Keratinocyte (primary cell): ENCODE results near the gene RANBP3. TPM values are rescaled to one million over a fixed set of nuclear protein-coding genes. Genes with fewer than 3 reads are reported as not detected.

ENCODE experiments used
- DNase-seq: peaks from one replicate; pipeline ENCODE4 v3.0.0-alpha.2; 2011; ENCODE audit warnings: low read depth, missing footprints, low spot score
- FAIRE-seq: peaks from 2 replicates; lab custom pipeline; 2011; peaks lifted over from hg19 to GRCh38; lab: Jason Lieb, UNC
- H2AFZ ChIP-seq: 2 replicates; pipeline ENCODE4 v1.6.0; 2012; ENCODE audit warnings: low read length, control low read depth, inconsistent platforms; ENCODE audit not compliant: control insufficient read depth
- H3K27ac ChIP-seq: 2 replicates; pipeline ENCODE4 v1.5.1; 2011; ENCODE audit warnings: low read length; ENCODE audit not compliant: control insufficient read depth, insufficient read depth
- H3K27me3 ChIP-seq: 3 replicates; pipeline ENCODE4 v1.6.0; 2011; ENCODE audit warnings: low read length; ENCODE audit not compliant: control insufficient read depth, insufficient read depth; ENCODE audit errors: extremely low read depth
- H3K36me3 ChIP-seq, 2 experiments: 2 replicates in 1 of 2; 3 replicates in 1 of 2; pipeline ENCODE4 v1.5.1; 2011; ENCODE audit warnings: low read length in 2 of 2, mild to moderate bottlenecking in 1 of 2; ENCODE audit not compliant: control insufficient read depth in 2 of 2, insufficient read depth in 2 of 2; ENCODE audit errors: extremely low read depth in 1 of 2
- H3K4me1 ChIP-seq: 3 replicates; pipeline ENCODE4 v1.5.1; 2011; ENCODE audit warnings: low read length; ENCODE audit not compliant: control insufficient read depth, insufficient read depth; ENCODE audit errors: extremely low read depth
- H3K4me2 ChIP-seq: 3 replicates; pipeline ENCODE4 v1.6.0; 2011; ENCODE audit warnings: low read depth, low read length; ENCODE audit not compliant: control insufficient read depth, insufficient read depth; ENCODE audit errors: extremely low read depth
- H3K4me3 ChIP-seq, 3 experiments: fragments of 200-600 bp in 1 of 3; sonication (generic) in 1 of 3; 2 replicates in 2 of 3; 3 replicates in 1 of 3; pipeline ENCODE4 v1.5.1; 2011 to 2016; ENCODE audit warnings: low read length in 3 of 3, mild to moderate bottlenecking in 3 of 3, control low read depth in 2 of 3, inconsistent platforms in 1 of 3, low read depth in 1 of 3, mixed read lengths in 1 of 3, mixed run types in 1 of 3, moderate library complexity in 1 of 3; ENCODE audit not compliant: control insufficient read depth in 2 of 3, insufficient read depth in 2 of 3; ENCODE audit errors: extremely low read depth in 1 of 3
- H3K79me2 ChIP-seq: 2 replicates; pipeline ENCODE4 v1.6.0; 2012; ENCODE audit warnings: low read length; ENCODE audit not compliant: control insufficient read depth, insufficient read depth
- H3K9ac ChIP-seq: 3 replicates; pipeline ENCODE4 v1.6.0; 2011; ENCODE audit warnings: low read length; ENCODE audit not compliant: control insufficient read depth, insufficient read depth; ENCODE audit errors: extremely low read depth
- H3K9me1 ChIP-seq: 3 replicates; pipeline ENCODE4 v1.6.0; 2011; ENCODE audit warnings: low read length; ENCODE audit not compliant: control insufficient read depth, insufficient read depth; ENCODE audit errors: extremely low read depth
- H3K9me3 ChIP-seq: 2 replicates; pipeline ENCODE4 v1.5.1; 2012; ENCODE audit warnings: low read depth, low read length; ENCODE audit not compliant: control insufficient read depth
- H4K20me1 ChIP-seq: 3 replicates; pipeline ENCODE4 v1.6.0; 2011; ENCODE audit warnings: low read length; ENCODE audit not compliant: control insufficient read depth, insufficient read depth; ENCODE audit errors: extremely low read depth
- EZH2 ChIP-seq: IDR thresholded peaks from one replicate; pipeline ENCODE4 v1.6.1; 2012; ENCODE audit warnings: inconsistent platforms, mild to moderate bottlenecking, low read length, moderate library complexity
- dilution Hi-C: fragments of 300-500 bp; cut with MboI; formaldehyde crosslinking; loops from one replicate; pipeline ENCODE4 v1.7.0; 2020; ENCODE audit warnings: low sequenced_read_pairs; ENCODE audit not compliant: extremely low pct_ligation_motif_present
- polyA plus RNA-seq, 5 experiments: library from polyadenylated mRNA; depleted of rRNA in 3 of 5; stranded (reverse) in 3 of 5; stranded (forward) in 1 of 5; unstranded in 1 of 5; fragments of >200 nt; gene quantifications; 1 replicate in 1 of 5; 2 replicates in 3 of 5; 3 replicates in 1 of 5; pipeline versions ENCODE4 v1.2.1 to v1.2.3, GENCODE V29; 2011 to 2012; ENCODE audit warnings: missing spikeins in 2 of 5, low read depth in 1 of 5, low replicate concordance in 1 of 5
- TF ChIP-seq, protein P1 (sequence below), 3 experiments: IDR thresholded peaks in 1 of 3; conservative IDR thresholded peaks in 1 of 3; optimal IDR thresholded peaks in 1 of 3; 2 replicates in 2 of 3; 3 replicates in 1 of 3; pipeline versions ENCODE3 to v1.5.1; 2011; ENCODE audit warnings: low read length in 3 of 3, mild to moderate bottlenecking in 3 of 3, moderate library complexity in 2 of 3, control low read depth in 1 of 3, inconsistent platforms in 1 of 3; ENCODE audit not compliant: insufficient read depth in 2 of 3; ENCODE audit errors: extremely low read depth in 1 of 3

Gene RANBP3
- polyA plus RNA-seq, 1 donor (not counting 4 experiments of a cell fraction or from before 2014, with no cell fraction given) = 36.4 TPM

- no peak for TF ChIP-seq EZH2
- TF ChIP-seq, protein P1, sequence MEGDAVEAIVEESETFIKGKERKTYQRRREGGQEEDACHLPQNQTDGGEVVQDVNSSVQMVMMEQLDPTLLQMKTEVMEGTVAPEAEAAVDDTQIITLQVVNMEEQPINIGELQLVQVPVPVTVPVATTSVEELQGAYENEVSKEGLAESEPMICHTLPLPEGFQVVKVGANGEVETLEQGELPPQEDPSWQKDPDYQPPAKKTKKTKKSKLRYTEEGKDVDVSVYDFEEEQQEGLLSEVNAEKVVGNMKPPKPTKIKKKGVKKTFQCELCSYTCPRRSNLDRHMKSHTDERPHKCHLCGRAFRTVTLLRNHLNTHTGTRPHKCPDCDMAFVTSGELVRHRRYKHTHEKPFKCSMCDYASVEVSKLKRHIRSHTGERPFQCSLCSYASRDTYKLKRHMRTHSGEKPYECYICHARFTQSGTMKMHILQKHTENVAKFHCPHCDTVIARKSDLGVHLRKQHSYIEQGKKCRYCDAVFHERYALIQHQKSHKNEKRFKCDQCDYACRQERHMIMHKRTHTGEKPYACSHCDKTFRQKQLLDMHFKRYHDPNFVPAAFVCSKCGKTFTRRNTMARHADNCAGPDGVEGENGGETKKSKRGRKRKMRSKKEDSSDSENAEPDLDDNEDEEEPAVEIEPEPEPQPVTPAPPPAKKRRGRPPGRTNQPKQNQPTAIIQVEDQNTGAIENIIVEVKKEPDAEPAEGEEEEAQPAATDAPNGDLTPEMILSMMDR (optimal IDR thresholded peaks at IDR 0.05 in 1 of 3, IDR thresholded peaks at IDR 0.05 in 1 of 3, conservative IDR thresholded peaks at IDR 0.05 in 1 of 3; ENCODE audit: extremely low read depth in 1 of 3, insufficient read depth in 2 of 3, low read length in 3 of 3) = no peak
- Histone ChIP-seq H4K20me1 (no peaks in the 10 kb centered on the region), H3K4me3 (no peak overlapping the region), H3K4me1 (no peaks in the 10 kb centered on the region), H3K36me3 (peaks cover 16 to 18% of the 10 kb centered on the region in 2 experiments), H3K9ac (no peak overlapping the region), H3K27ac (no peak overlapping the region), H3K27me3 (no peaks in the 10 kb centered on the region), H3K9me3 (no peaks in the 10 kb centered on the region), H2AFZ (no peak overlapping the region), H3K4me2 (no peak overlapping the region), H3K79me2 (no peaks in the 10 kb centered on the region), H3K9me1 (no peaks in the 10 kb centered on the region)
- DNase-seq (no peak), FAIRE-seq (no peak)
- dilution Hi-C loops = no loop called here
These were observed 46.0 kb upstream of the RANBP3 start for GRCh38 chr19:6023936-6024335.

DNA sequence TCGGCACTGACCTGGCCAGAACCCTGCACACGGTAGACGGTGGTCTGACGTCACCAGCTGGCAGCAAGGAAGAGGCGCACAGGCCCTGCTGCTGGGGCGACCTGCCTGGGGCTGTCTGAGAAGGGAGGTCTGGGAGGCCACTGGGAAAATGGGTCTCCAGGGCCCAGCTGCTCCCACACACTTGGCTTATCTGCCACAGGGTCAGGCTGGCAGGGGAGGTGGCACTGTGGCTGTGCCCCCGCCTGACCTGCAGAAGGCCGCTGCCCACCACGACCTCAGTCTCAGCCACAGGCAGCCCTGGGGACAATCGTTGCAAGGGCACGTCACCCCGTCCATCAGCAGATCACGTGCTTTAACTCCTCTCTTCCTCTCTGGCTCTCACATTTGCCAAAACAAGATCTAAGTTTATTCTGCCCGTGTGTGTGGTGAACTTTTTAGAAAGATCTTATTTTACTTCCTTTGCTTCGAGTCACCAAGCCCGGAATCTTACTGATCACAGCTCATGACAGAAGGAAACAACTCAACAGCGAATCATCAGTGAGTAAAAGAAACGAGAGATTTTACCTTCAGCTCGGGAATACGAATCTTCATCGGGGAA, 45.2 kb upstream of the RANBP3 start:
- no peak overlapping the region for H3K4me2 ChIP-seq
- DNase-seq (no peak), FAIRE-seq (no peak)
- H3K4me3 ChIP-seq = no peak overlapping the region
- H4K20me1 ChIP-seq = no peaks in the 10 kb centered on the region
- H3K9me1 ChIP-seq = no peaks in the 10 kb centered on the region
- no peak overlapping the region for H2AFZ ChIP-seq
- H3K79me2 ChIP-seq = no peaks in the 10 kb centered on the region
- no peaks in the 10 kb centered on the region for H3K4me1 ChIP-seq
- H3K9me3 ChIP-seq = no peaks in the 10 kb centered on the region
- peaks cover 16 to 21% of the 10 kb centered on the region in 2 experiments for H3K36me3 ChIP-seq
- H3K27ac ChIP-seq = no peak overlapping the region
- TF ChIP-seq, protein P1 (optimal IDR thresholded peaks at IDR 0.05 in 1 of 3, IDR thresholded peaks at IDR 0.05 in 1 of 3, conservative IDR thresholded peaks at IDR 0.05 in 1 of 3; ENCODE audit: extremely low read depth in 1 of 3, insufficient read depth in 2 of 3, low read length in 3 of 3) = no peak
- no peak for TF ChIP-seq EZH2
- H3K9ac ChIP-seq = no peak overlapping the region
- H3K27me3 ChIP-seq = no peaks in the 10 kb centered on the region
- dilution Hi-C loops = no loop called here
